Stimulated activated CD4-positive, alpha-beta T cell treated with anti-CD3 and anti-CD28 coated beads, Interleukin-1b, Interleukin-23, amount 100 ng/mL, for 48 hours (primary cell): ENCODE measurements around the gene RYR2.
"Not testable (repeated sequence)": the region's sequence is repeated elsewhere in the genome, so short reads cannot be mapped to it uniquely, and the experiment has no call there.

Source experiments
- DNase-seq: peaks from one replicate; pipeline ENCODE4 v3.0.0-alpha.2; 2020

RYR2 gene

DNA sequence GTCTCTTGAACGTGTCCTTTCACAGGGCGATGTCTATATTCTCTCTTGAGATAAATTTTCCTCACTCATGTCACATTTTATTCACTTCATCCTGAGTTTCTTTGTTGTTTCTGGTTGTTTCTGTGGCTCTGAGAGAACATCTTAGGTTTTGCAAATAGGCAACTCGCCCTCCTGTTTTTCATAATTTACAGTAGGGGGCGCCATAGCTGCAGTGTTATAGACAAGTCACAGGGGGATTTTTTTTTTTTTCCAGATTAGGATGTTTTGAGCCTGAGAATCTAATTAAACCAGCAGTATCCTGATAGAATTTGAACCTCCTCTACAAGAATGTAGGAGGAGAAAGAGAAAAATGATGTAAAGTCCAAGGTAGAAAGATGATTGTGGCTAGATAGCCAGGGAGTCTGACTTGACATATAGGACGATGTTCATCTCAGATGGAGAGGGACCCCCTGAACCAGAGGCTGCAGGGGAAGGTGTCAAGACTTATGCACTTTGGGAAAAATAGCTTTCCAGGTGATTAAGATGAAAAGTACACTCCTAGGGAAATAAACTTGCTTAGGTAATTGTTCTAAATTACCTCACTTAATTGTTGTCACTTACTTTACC, 772.4 kb downstream of the RYR2 start:
- DNase-seq: no peak

GRCh38 chr1:237817277-237817676, 775.3 kb downstream of the RYR2 start:
- no peak for DNase-seq

GRCh38 chr1:237820634-237821033, 778.6 kb downstream of the RYR2 start:
- not testable (repeated sequence) for DNase-seq

GRCh38 chr1:237832858-237833257, 790.9 kb downstream of the RYR2 start:
- DNase-seq: no peak

DNA sequence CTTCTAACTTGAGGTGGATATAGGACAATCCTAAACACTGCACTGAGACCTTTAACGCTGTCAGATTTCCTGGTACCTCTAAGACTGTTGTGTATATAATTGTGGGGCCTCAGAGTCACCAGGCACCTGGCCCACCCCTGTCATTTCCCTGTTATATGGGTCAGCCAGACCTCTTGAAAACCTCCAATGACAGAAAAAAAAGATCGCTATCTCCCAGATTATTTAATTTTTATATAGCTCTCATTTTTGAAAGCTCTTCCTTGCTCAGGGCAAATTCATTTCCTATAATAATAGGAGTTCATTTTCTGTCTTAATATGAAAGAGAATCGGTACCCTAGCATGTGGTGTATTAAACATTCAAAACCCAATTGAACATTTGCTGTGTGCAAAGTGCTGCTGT, 792.1 kb downstream of the RYR2 start:
- DNase-seq: no peak

GRCh38 chr1:237834461-237834860, 792.5 kb downstream of the RYR2 start:
- no peak for DNase-seq

GRCh38 chr1:237838320-237838719, 796.3 kb downstream of the RYR2 start:
- no peak for DNase-seq

DNA sequence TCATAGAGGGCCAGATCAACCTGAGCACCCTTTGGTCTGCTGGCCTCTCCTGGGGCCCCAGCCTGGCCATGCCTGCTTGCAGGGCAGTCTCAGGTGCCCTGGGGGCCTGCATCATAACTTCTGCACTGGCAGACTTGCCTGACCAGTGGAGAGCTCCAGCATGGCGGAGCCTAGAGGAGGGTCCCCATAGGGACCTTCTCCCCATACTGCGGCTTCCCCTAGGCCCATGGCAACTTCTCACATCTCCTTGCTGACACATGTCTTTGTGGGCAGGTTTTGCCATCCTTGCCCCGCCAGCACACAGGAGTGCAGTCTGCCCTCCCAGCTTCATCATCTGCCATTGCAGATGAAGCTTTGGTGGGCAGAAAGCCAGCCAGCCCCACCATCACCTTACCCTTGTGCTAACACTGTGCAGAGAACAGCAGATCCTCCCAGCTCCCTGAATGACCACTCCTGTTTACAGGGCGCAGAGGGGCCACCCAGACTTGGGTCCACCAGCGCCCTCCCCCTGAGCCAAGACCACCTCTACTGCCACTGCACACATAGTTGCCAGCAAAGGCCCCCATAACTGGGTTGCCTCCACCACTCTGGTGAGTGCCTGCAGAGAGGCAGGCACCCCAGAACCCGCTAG, 797.0 kb downstream of the RYR2 start:
- no peak for DNase-seq

DNA sequence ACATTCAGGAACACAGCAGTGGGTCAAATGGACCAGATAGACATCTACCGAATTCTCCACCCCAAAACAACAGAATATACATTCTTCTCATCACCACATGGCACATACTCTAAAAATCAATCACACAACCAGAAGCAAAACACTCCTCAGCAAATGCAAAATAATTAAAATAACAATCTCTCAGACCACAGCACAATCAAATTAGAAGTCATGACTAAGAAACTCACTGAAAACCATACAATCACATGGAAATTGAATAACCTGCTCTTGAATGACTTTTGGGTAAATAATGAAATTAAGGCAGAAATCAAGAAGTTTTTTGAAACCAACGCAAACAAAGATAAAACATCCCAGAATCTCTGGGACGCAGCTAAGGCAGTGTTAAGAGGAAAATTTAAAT, 799.5 kb downstream of the RYR2 start:
- no peak for DNase-seq

DNA sequence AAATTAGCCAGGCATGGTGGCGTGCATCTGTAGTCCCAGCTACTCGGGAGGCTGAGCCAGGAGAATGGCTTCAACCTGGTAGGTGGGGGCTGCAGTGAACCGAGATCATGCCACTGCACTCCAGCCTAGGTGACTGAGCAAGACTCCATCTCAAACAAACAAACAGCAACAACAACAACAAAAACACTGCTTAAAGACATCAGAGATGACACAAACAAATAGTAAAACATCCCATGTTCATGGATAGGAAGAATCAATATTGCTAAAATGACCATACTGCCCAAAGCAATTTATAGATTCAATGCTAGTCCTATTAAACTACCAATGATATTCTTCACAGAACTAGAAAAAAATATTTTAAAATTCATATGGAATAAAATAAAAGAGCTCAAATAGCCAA, 801.5 kb downstream of the RYR2 start:
- DNase-seq: not testable (repeated sequence)

GRCh38 chr1:237851210-237851845, 809.3 kb downstream of the RYR2 start:
- DNase-seq: peak; percentile 15

- DNase-seq: no peak
Observed at GRCh38 chr1:237852342-237852741, 810.4 kb downstream of the RYR2 start.

GRCh38 chr1:237857455-237857854, 815.5 kb downstream of the RYR2 start:
- no peak for DNase-seq

DNA sequence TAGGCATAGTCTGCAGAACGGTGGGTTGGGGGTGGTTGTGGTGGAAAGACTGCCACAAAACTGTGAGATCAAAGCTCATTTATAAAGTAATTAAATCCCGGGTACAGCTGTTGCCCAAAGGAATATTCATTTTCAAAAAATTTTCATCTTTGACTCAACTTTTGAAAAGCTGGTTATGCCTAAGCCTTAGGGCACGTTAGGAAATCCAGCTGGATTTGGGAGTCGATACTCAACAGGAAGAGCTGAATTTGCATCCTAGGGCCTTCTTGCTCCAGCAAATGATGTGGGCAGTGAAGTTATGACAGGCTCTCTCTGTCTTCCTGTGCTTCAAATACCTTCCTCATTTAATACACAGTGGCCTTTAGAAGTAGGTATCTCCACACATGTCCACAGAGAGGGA, 817.0 kb downstream of the RYR2 start:
- no peak for DNase-seq

- DNase-seq: no peak
Observed at GRCh38 chr1:237861944-237862343, 820.0 kb downstream of the RYR2 start.

GRCh38 chr1:237863234-237863633, 821.2 kb downstream of the RYR2 start:
- DNase-seq: no peak

GRCh38 chr1:237864338-237865244, 822.6 kb downstream of the RYR2 start:
- peak; percentile 2 for DNase-seq

GRCh38 chr1:237867380-237867888, 825.5 kb downstream of the RYR2 start:
- DNase-seq: no peak

- DNase-seq: no peak
Observed at GRCh38 chr1:237868817-237869600, 827.0 kb downstream of the RYR2 start.

GRCh38 chr1:237873487-237874211, 831.7 kb downstream of the RYR2 start:
- DNase-seq: peak; percentile 22

DNA sequence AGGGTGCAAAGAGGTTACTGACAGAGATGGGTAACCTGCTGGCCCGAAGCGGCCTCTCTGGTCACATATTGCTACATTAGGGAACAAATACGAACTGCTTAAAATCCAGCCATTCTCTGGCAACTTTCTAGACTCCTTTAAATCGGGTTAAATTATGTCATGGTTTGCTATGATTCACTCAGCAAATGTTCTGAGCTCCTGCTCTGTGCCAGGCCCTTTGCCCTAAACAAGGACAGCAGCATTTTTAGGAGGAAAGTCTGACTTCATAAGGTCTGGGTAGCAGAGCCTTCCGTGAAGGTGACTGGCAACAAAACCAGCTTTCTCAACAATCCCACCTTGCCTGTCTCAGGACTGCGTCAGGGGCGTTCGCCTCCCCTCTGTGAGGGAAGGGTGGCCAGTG, 833.3 kb downstream of the RYR2 start:
- DNase-seq: no peak

DNA sequence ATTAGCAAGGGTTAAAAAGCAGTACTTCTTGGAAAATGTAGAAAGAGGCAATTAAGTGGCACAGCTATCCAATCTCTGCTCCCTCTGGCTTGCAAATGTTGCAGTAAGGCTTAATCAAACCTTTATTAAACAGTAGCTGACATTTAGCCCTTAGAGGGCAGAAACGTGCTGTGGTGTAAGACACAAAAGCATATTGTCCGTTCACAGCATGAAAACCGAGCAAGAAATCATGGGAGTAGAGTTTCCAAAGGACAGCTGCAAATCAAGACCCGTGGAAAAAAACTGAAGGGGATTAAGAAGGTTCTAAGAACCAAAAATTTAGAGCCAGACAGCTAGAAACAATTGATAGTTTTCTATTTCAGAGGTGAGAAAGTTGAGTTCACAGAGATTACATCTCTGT, 835.6 kb downstream of the RYR2 start:
- DNase-seq: no peak
